Smooth muscle cell of the umbilical artery (primary cell): ENCODE results near the gene ABHD12. TPM values are rescaled to one million over a fixed set of nuclear protein-coding genes. Genes with fewer than 3 reads are reported as not detected.

Experiments
- total RNA-seq: library from RNA; depleted of rRNA; stranded (reverse); fragments of >200 nt; gene quantifications from 2 replicates; pipeline ENCODE4 v1.2.3, GENCODE V29; 2014

The ABHD12 gene
- 39.2 and 43.0 TPM in 2 replicates for total RNA-seq

DNA sequence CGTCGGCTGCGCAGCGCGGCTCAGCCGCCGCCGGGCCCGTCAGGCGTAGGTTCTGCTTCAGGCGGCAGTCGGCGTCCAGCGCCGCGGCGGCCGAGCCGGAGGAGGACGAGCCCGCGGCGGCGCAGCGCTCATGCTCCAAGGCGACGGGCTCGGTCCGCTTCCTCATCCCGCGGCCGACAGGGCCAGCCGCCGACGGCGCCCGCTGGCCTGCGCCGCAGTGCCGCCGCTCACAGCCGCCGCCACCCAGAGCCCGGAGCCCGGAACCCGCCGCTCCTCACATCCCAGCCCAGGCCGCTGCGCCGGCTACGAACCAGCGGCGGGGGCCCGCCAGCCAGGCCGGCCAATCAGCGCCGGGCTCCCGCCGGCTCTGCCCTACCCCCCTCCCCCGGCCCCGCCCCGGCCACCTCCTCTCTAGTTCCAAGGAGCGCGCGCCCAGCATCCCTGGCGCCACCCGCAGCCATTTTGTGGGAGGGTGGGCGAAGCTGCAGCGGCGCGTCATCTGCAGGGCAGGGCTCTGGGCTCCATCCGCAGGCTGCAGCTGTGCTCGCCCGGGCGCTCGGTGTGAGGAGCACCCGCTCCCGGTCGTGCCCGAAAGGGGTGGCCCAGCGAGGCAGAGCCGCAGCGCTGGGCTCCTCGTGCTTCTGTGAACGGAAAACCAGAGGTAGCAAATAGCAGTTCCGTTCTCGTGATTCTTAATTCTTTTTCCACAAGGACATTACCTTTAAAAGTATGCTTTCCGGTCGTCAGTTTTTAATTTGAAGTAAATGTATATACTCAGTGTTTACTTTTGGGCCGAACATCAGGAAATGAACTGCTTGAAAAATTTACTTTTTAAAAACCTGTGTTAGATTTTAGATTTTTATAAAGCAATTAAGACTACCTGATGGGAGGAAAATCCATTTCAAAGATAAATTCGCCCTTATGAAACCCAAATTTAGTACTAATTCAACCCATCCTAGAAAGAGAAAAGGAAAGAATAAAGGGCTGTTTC lies at the start of gene ABHD12:
Gene ABHD12, minus strand, starts transcription at position 298 of the 991 bp plus-strand sequence. Its CDS starts 132 bp downstream, at position 166.

DNA sequence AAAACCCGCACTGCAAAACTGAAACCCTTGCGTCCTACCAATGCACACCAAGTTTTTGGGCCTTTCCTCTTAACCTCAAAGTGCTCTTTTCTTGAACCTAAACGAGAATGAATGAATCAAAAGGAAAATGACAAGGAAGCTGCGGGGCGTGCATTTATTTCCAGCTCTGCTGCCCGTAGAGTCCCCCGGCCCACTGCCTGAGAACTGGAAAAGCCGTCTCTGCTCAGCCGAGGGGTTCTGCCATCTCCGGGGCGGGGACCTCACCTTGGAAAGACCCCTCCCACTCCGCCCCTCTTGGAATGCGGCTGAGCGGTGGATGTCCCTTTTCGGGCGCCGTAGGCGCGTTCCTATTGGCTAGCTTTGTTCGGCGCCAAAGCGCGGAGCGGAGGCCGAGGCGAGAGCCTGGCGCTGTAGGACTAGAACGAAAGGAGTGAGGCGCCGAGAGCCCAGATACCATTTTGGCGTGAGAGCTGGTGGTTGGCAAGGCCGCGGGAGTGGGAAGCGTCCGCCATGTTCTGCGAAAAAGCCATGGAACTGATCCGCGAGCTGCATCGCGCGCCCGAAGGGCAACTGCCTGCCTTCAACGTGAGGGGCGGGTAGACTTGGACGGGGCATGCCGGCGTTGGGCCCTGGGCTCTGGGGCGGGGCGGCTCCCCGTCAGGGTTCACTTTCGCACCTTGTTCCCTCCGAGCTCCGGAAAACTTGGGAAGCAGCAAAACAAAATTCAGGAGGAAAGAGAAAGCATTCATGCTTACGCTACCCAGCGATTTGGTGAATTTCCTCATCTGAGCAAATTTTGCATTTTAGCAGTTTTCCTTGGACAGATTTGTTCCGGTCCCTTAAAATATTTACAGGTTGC lies 16.9 kb upstream of the ABHD12 start, which contains the start of gene GINS1:
Gene GINS1, plus strand, starts transcription at position 363 of the 859 bp plus-strand sequence. Its CDS starts 148 bp downstream, at position 511.

Other genes starting within 250 kb of the ABHD12 start
- gene ENTPD6, start 195.1 kb downstream of the ABHD12 start, total RNA-seq, result 51.1 and 83.0 TPM in 2 replicates
- 63.8 and 121 TPM in 2 replicates for gene PYGB, start 142.8 kb downstream of the ABHD12 start, total RNA-seq
- gene GINS1, start 16.8 kb upstream of the ABHD12 start, total RNA-seq, result 1.5 and 5.4 TPM in 2 replicates
- 9.5 and 10.5 TPM in 2 replicates for gene NINL, start 194.7 kb upstream of the ABHD12 start, total RNA-seq
- gene NANP, start 233.2 kb upstream of the ABHD12 start, total RNA-seq, result 9.8 and 12.6 TPM in 2 replicates